Esophagus (tissue), 2 donors: Measurements from ENCODE around the gene SHROOM3. TPM values are rescaled to one million over a fixed set of nuclear protein-coding genes. Genes with fewer than 3 reads are reported as not detected.

Source experiments
- H3K27ac ChIP-seq, 2 donors: one replicate each; pipeline ENCODE4 v1.5.1; 2013; ENCODE audit warnings: low read depth in 2 of 2, mild to moderate bottlenecking in 2 of 2, inconsistent platforms in 1 of 2, low read length in 1 of 2, moderate library complexity in 1 of 2
- H3K27me3 ChIP-seq, 2 donors: one replicate each; pipeline ENCODE4 v1.6.1; 2013; ENCODE audit warnings: low read length in 2 of 2, control low read depth in 1 of 2, mild to moderate bottlenecking in 1 of 2; ENCODE audit not compliant: insufficient read depth in 2 of 2, control insufficient read depth in 1 of 2
- H3K36me3 ChIP-seq, 2 donors: one replicate each; pipeline ENCODE4 v1.6.1; 2013; ENCODE audit warnings: low read length in 1 of 2; ENCODE audit not compliant: control insufficient read depth in 2 of 2, insufficient read depth in 2 of 2
- H3K4me1 ChIP-seq, 2 donors: one replicate each; pipeline ENCODE4 v1.6.1; 2013; ENCODE audit warnings: low read length in 1 of 2; ENCODE audit not compliant: control insufficient read depth in 2 of 2, insufficient read depth in 2 of 2
- H3K4me3 ChIP-seq, 2 donors: one replicate each; pipeline ENCODE4 v1.5.1; 2013; ENCODE audit warnings: low read length in 2 of 2, mild to moderate bottlenecking in 2 of 2, low read depth in 1 of 2, moderate library complexity in 1 of 2
- H3K9me3 ChIP-seq, 2 donors: one replicate each; pipeline ENCODE4 v1.6.1; 2013; ENCODE audit warnings: mild to moderate bottlenecking in 2 of 2, low read depth in 1 of 2, low read length in 1 of 2, moderate library complexity in 1 of 2; ENCODE audit not compliant: control insufficient read depth in 2 of 2, insufficient read depth in 1 of 2
- WGBS, 2 donors: extraction: QIAGEN DNeasy Blood & Tissue Kit; methylation state at CpG; one replicate each; pipeline ENCODE4 v1.1.7; 2013; 5-methylcytosine and 5-hydroxymethylcytosine counted together
- polyA plus RNA-seq, 2 donors: library from polyadenylated mRNA; stranded (reverse); fragments of 200-250 nt; gene quantifications; one replicate each; pipeline ENCODE4 v1.2.3, GENCODE V29; 2013
- donor health status: healthy with polysubstance abuse.
- donor health status: Bipolar disorder and iron deficiency.

The SHROOM3 gene
- polyA plus RNA-seq, 2 donors = 14.2 to 15.3 TPM

DNA sequence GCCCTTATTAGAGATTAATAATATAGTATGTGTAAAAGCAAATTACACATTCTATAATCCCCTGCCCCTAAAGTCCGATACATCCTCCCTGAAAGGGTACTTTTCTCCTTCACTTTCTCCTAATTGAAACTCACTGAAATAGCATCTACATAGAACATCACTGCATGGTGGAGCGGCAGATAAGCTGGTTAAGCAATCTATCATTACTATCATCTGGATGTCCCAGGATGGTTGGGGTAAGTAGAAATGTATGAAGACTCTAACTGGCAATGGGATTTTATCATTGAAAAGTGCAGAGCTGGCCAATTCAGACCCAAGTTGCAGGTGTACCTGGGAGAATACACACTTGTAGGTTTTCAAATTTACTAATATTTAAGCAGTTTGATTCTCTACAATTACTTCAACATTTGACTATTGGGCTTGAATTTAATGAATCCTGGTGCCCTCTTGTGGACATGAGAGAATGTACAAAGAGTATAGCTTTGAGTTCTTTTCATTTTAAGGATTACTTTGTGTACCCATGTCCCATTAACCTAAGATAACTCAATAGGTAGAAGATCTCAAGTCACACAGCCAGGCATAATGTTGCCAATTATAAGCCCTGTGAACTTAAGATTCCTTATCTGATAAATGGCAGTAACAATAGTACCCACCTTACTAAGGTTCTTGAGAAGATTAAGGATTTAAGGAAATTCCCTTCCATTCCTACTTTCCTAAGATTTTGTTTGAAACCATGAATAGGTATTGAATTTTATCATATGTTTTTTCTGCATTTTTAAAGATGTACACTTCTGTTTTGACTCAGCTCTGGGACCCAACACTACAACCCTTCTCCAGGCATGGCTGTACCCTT lies 69.8 kb downstream of the SHROOM3 start:
- no peak overlapping the region for H3K4me3 ChIP-seq
- H3K27me3 ChIP-seq = no peaks in the 10 kb centered on the region
- WGBS, 2 donors = 65 to 67% methylated on average over 2 of the region's 2 CpGs

DNA sequence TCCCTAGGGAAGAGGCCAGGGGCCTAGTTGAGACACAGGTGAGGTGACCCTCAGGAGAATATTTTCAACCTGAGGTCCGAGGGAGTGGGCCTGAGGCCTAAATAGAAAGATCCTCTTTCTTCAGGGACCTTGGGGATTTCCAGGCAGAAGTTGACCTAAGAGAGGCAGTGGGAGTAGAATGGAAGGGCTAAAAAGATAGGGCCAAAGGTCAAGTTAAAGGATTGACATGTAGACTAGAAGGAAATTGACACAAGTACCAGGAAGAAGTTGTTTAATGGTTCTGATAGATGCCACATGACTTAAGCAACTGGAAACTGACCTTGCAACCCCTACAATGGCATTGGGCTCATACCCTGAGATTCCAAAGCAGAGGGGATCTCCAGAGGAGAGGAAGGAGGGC lies 76.9 kb downstream of the SHROOM3 start:
- Histone ChIP-seq H3K4me1 (no peaks in the 10 kb centered on the region), H3K27ac (no peak overlapping the region), H3K27me3 (no peaks in the 10 kb centered on the region), H3K9me3 (no peaks in the 10 kb centered on the region), H3K36me3 (no peaks in the 10 kb centered on the region), H3K4me3 (no peak overlapping the region)
- 91 to 94% methylated on average over 1 of the region's 1 CpG for WGBS, 2 donors

More for the DNA sequence above, 69.8 kb downstream of the SHROOM3 start:
- H3K4me1 ChIP-seq = no peaks in the 10 kb centered on the region
- H3K9me3 ChIP-seq = no peaks in the 10 kb centered on the region
- H3K36me3 ChIP-seq = no peaks in the 10 kb centered on the region
- H3K27ac ChIP-seq = no peak overlapping the region

DNA sequence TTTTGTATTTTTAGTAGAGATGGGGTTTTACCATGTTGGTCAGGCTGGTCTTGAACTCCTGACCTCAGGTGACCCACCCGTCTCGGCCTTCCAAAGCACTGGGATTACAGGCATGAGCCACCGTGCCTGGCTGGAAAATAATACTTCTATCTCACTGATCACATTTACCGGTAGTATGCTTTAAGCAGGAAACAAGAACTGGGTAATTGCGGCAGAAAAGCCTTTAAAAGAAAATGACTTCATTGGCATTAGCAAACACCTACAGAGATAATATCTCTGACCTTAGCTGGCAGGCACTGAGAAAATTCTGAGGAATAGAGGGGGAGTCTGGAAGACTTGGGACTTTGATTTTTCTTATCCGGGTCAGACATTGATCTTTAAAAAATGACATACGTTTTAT lies 78.5 kb downstream of the SHROOM3 start:
- Histone ChIP-seq H3K4me1 (no peaks in the 10 kb centered on the region), H3K27me3 (no peaks in the 10 kb centered on the region), H3K36me3 (no peaks in the 10 kb centered on the region), H3K4me3 (no peak overlapping the region), H3K27ac (no peak overlapping the region), H3K9me3 (no peaks in the 10 kb centered on the region)
- 63 to 89% methylated on average over 7 of the region's 7 CpGs for WGBS, 2 donors

DNA sequence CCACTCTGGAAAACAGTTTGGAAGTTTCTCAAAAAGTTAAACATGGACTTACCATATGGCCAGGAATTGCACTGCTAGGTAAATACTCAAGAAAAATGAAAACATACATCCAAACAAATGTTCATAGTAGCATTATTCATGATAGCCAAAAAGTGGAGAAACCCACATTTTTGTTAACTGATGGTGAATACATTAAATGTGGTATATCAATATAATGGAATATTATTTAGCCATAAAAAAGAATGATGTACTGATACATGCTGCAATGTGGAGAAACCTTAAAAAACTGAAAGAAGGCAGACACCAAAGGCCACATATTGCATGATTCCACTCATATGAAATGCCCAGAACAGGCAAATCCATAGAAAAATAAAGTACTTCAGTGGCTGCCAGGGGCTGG lies 79.1 kb downstream of the SHROOM3 start:
- Histone ChIP-seq H3K9me3 (no peaks in the 10 kb centered on the region), H3K4me3 (no peak overlapping the region), H3K36me3 (no peaks in the 10 kb centered on the region), H3K27me3 (no peaks in the 10 kb centered on the region), H3K27ac (no peak overlapping the region), H3K4me1 (no peaks in the 10 kb centered on the region)

DNA sequence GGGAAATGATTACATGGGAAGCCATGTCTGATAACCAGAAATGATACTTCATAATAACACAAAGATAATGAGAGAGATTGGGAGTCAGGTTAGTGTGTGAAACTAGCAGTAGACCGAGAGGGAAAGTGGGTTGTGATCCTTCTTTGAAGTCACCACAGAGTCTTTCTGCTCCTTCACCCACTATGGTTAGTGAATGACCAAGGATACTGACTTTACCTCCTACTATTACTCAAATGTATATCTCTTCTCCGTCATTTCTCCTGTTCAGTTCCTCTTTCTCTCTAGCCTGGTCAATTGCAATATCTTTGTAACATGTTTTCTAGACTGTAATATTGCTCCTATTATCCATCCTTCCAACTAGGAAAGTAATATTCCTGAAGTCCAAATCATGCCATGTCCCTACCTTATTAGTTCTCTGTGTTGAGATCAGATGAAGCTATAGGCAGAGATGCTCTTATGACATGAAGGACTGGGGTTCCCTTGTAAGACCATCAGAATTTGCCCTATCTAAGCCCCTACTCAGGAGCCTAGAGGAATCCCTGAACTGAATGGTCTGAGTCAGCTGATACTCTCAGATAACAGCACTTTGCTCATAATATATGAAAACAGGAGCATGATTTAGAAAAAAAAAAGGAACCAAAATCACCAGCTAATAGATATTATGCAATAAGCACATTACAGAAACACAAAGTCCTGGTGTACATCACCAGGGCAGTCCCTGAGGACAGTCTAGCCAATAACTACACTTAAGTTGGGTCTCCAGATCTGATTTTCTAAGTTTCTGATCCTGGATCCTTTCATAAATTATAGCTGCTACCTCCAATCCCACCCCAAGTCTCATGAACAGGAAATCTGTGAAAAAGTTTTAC lies 81.2 kb downstream of the SHROOM3 start:
- no peaks in the 10 kb centered on the region for H3K9me3 ChIP-seq
- WGBS, 2 donors = 87 to 91% methylated on average over 2 of the region's 2 CpGs
- H3K27ac ChIP-seq = no peak overlapping the region
- H3K4me3 ChIP-seq = no peak overlapping the region
- H3K27me3 ChIP-seq = no peaks in the 10 kb centered on the region
- no peaks in the 10 kb centered on the region for H3K4me1 ChIP-seq
- no peaks in the 10 kb centered on the region for H3K36me3 ChIP-seq

DNA sequence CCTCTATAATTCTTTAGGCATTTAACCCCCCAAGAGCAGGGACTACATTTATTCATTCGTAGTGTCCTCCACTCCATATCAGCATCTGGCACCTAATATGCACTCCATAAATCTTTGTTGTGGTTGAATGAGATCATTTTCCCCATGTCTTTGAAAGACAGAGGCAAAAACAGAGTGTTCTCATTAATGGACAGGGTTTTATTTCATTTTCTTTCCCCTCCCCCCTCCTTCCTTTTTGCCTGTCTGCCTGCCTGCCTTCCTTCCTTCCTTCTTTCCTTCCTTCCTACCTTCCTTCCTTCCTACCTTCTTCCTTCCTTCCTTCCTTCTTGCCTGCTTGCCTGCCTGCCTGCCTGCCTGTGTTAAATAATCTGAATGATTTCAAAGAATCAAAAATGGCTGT lies 83.2 kb downstream of the SHROOM3 start:
- no peak overlapping the region for H3K27ac ChIP-seq
- 74 to 79% methylated on average over 1 of the region's 1 CpG for WGBS, 2 donors
- no peaks in the 10 kb centered on the region for H3K4me1 ChIP-seq
- no peaks in the 10 kb centered on the region for H3K9me3 ChIP-seq
- H3K36me3 ChIP-seq = no peaks in the 10 kb centered on the region
- H3K27me3 ChIP-seq = no peaks in the 10 kb centered on the region
- H3K4me3 ChIP-seq = no peak overlapping the region

DNA sequence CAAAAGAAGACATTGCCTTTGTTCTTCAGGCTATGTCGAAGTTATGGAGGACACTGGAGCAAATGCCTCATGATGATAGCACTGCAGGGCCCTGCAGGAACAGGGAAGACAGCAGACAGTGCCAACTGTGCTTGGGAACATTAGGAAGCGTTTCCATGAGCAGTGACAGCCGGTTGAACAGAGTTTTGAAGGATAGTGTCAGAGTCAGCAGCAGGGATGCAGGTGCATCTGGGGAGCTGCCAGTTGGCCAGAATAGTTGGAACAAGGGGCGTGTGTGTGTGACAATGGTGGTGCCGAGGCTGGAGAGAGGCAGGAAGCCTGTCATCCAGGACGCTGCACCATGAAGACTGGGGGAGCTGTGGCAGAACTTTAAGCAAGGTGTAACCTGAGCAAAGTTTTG lies 88.6 kb downstream of the SHROOM3 start:
- 69 to 76% methylated on average over 6 of the region's 6 CpGs for WGBS, 2 donors

DNA sequence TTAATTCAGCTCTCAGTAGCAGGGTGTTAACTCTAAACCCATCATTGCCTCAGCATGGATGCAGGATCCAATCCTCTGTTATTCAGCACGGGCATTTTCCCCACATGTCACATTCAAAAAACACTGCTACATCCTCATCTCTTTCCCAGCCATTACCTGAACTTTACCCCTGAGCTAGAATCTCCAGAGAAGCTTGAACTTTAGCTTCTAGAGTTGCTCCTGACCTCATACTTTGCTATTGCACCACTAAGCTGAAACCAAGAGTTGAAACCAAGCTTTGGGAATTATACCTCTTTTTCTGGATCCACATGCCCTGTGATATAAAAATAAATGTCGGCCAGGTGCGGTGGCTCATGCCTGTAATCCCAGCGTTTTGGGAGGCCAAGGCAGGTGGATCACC lies 90.7 kb downstream of the SHROOM3 start:
- peaks cover 0 to 2% of the 10 kb centered on the region in 2 donors for H3K27me3 ChIP-seq
- H3K4me1 ChIP-seq = no peaks in the 10 kb centered on the region
- 81 to 86% methylated on average over 4 of the region's 4 CpGs for WGBS, 2 donors
- H3K4me3 ChIP-seq = no peak overlapping the region
- H3K36me3 ChIP-seq = no peaks in the 10 kb centered on the region
- H3K27ac ChIP-seq = no peak overlapping the region
- H3K9me3 ChIP-seq = no peaks in the 10 kb centered on the region

More for the DNA sequence above, 88.6 kb downstream of the SHROOM3 start:
- Histone ChIP-seq H3K36me3 (no peaks in the 10 kb centered on the region), H3K9me3 (no peaks in the 10 kb centered on the region), H3K27me3 (no peaks in the 10 kb centered on the region), H3K4me1 (no peaks in the 10 kb centered on the region), H3K4me3 (no peak overlapping the region), H3K27ac (no peak overlapping the region)

DNA sequence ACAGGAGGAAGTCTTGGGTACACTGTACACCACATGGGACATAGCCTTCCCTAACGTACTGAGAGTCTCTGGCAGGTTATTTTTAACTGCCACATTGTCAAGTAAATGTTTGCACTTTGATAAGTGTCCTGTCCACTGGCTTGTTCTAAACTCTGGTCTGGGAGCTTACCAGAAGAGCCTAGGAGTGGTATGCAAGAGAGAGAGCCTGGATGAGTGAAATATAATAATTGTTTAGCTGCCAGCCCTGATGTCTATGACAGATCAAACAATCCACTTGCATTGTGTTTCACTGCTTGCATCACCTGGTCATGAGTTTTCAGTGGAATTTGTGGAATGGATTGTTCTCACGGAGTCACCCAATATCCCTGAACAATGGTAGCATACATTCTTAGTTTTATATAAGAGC lies 91.6 kb downstream of the SHROOM3 start:
- no peak overlapping the region for H3K4me3 ChIP-seq
- H3K27ac ChIP-seq = no peak overlapping the region
- H3K4me1 ChIP-seq = no peaks in the 10 kb centered on the region
- no peaks in the 10 kb centered on the region for H3K9me3 ChIP-seq
- peaks cover 0 to 2% of the 10 kb centered on the region in 2 donors for H3K27me3 ChIP-seq
- WGBS, 2 donors = 32 to 42% methylated on average over 2 of the region's 2 CpGs
- H3K36me3 ChIP-seq = no peaks in the 10 kb centered on the region
